Lung microvascular endothelial cell (primary cell): Measurements from ENCODE around the gene CT45A1. TPM values are rescaled to one million over a fixed set of nuclear protein-coding genes. Genes with fewer than 3 reads are reported as not detected.
"Not testable (repeated sequence)": the region's sequence is repeated elsewhere in the genome, so short reads cannot be mapped to it uniquely, and the experiment has no call there.

ENCODE experiments used
- DNase-seq, 2 donors: peaks; one replicate each; pipeline versions ENCODE4 v3.0.0 to v3.0.0-alpha.2; 2010; ENCODE audit warnings: low read depth in 2 of 2
- total RNA-seq: library from RNA; depleted of rRNA; stranded (reverse); fragments of >200 nt; gene quantifications from 2 replicates; pipeline ENCODE4 v1.2.1, GENCODE V29; 2014

CT45A1 gene, protein sequence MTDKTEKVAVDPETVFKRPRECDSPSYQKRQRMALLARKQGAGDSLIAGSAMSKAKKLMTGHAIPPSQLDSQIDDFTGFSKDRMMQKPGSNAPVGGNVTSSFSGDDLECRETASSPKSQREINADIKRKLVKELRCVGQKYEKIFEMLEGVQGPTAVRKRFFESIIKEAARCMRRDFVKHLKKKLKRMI
- total RNA-seq, result not detected in 2 replicates

DNA sequence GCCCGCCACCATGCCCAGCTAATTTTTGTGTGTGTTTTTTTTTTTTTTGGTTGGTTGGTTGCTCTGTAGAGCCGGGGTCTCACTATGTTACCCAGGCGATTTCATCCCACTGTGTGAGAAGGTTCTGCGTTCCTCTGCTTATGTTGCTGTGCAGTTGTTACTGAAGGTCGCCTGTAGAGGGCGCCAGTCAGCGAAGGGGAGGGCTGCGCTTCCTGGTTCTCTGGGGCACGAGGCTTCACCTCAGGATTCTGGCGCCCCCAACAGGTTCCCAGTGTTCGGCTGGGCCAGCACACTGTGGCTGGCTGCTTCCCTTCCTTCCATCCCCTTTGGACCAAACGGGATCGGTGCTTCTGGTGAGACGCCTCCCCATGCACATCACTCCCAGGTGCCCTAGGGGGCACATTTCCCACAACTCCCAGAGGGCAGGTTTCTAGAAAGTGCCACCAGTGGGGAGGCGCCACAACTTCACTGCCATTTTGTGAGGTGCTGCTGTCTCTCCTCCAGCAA is at the start of gene CT45A1:
CT45A1 (plus strand) TSS at position 457 of the 507 bp plus-strand sequence. CDS start 5,302 bp downstream, outside the sequence.
- DNase-seq, result not testable (repeated sequence)

DNA sequence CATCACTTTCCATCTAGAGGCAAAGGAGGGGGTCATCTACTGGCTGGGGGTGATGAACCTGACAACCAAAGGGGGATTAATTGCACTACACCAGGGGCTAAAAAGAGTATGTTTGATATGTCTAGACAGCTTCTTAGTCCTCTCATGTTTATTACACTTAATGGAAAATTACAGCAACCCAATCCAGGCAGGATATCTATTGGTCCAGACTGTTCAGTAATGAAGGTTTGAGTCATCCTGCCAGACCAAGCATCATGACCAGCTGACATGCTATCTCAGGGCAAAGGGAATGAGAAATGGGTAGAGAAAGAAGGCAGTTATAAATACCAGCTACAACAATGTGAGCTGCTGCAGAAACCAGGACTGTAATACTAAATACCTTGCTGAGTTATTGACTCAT is 40.5 kb upstream of the CT45A1 start:
- not testable (repeated sequence) for DNase-seq

DNA sequence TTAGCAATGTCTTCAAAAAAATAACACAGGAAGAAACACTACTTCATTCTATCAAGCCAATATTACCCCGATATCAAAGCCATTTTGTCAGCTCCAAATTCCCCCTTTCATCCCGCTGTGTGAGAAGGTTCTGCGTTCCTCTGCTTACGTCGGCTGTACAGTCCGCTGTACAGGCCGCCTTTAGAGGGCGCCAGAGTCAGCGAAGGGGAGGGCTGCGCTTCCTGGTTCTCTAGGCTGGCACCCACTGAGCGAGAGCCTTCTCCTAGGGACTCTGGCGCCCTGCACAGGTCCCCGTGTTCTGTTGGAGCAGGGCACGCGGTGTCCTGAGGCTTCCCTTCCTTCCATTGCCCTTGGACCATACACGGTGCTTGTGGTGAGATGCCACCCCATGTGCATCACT is 25.3 kb upstream of the CT45A1 start:
- DNase-seq, result no peak

DNA sequence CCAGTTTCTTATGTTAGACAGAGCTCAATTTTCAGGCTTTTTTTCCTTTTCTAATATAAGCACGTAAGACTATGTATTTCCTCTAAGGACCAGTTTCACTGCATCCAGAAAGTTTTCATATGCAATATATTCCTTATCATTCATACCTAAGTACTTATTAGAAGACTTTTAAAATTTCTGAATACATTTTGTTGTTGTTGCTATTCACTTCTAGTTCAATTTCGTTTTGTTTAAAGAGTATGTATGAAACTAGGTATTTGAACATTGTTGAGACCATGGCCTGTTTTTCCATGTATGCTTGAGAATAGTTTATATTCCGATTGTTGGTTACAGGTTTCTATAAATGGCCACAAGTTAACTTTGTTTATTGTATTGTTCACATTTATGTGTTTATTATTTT is 18.0 kb upstream of the CT45A1 start:
- no peak for DNase-seq

DNA sequence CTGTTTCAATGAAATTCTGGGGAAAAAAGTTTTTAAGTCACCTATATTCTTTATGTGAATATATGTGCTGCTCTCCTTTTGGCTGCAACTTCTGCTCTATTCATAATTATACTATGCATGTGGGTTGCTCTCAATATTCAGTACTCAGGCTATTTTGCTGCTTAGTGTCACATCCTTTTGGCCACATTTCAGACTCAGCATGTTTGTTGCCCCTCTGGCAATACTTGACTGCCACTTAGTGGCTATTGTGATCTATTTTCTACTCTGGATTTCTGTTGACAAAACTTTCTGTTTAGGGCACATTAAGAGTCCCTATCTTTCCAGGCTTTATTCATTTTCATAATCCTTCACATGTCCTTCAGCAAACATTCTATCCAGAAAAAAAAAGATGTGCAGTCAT is 15.8 kb upstream of the CT45A1 start:
- no peak for DNase-seq

DNA sequence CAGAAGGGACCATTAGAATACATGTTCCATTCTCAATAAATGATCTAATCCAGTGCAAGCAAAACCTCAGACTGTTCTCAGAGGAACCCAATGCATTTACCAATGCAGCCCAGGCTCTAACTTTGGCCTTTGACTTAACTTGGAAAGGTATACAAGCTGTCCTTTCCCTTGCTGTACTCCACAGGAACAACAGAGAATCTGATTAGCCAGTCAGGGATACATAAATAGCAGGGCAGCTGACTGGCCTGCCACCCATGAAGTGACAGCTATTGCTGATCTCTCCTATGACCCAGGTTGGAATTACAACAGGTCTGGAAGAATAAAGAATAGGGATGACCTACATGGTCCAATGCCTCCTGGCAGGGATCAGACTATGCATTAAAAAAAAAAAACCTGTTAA is 14.5 kb upstream of the CT45A1 start:
- no peak for DNase-seq

DNA sequence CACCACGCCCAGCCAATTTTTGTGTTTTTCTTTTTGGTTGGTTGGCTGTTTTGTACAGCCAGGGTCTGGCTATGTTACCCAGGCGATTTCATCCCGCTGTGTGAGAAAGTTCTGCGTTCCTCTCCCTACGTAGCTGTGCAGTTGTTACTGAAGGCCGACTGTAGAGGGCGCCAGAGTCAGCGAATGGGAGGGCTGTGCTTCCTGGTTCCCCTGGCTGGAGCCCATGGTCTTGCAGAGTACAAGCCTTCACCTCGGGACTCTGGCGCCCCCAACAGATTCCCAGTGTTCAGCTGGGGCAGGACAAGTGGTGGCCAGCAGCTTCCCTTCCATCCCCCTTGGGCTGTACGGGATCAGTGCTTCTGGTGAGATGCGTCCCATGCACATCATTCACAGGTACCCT is 5.6 kb upstream of the CT45A1 start:
- peak; percentile 19 to 27 for DNase-seq

DNA sequence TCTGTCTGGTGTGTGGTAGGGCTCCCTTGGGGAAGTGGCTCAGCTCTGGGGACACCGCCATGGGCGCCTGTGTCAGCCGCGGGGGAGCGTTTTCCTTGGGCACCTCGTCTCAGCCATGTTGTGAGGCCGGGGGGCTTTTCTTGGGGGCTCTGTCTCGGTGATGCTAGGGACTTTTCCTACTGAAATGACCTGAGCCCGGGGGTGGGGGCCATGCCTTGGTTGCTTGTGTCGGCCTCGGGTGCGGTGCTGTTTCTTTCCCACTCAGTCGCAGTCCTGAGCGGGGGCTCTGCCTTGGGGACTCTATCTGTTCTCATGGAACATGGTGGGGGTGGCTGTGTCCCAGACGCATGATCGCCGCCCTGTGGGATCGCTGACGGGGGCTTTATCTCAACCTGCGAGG is 356 bp downstream of the CT45A1 start:
- DNase-seq, result no peak

DNA sequence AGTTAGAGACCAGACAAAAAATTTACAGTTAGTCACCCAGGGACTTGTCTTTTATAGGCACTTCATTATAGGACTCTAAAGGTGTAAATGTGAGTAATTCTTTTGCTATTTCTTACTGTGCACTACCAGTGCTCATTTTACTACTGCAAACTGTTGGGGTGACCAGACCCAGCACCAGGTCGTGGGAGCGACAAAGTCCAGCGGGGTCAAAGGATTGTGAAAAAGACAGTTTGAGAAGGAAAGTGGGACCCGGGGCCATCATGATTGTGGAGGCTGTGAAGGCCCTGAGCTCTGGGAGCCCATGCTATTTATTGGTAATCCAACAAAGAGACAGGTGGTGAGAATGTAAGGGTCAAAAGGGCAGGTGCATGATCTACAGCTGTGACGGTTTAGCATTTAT is 21.2 kb downstream of the CT45A1 start:
- not testable (repeated sequence) for DNase-seq

DNA sequence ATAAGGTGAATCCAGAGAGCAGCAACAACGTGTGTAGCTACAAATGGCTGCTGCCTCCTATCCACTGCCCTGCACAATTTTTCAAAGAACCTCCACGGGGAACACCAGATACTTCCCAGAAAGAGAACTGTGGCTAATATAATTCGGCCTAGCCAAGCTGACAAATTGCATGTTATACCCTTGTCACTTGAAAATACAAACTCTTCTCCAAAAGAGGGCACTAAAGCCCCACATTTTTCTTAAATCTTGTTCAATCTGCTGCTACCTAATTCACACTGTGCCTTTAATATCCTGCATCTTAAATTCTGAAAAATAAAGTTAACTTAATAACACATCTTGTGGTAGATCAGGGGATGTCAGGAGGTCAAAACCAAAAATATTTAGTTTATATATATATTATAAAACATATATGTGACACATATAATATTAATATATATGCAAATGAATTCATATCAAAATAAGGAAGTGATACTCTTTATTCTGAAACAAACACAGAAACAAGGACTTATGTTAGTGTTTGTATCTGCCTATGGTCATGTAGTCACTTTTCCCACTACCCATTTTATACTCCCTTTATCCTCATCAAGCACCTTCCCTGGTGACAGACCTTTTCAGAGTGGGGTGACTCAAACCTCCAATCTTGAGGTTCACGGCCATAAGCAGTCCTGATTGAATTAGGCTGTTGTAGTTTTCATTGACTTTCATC is 24.1 kb downstream of the CT45A1 start:
- DNase-seq, result peak in 1 of 2 donors; percentile 12

DNA sequence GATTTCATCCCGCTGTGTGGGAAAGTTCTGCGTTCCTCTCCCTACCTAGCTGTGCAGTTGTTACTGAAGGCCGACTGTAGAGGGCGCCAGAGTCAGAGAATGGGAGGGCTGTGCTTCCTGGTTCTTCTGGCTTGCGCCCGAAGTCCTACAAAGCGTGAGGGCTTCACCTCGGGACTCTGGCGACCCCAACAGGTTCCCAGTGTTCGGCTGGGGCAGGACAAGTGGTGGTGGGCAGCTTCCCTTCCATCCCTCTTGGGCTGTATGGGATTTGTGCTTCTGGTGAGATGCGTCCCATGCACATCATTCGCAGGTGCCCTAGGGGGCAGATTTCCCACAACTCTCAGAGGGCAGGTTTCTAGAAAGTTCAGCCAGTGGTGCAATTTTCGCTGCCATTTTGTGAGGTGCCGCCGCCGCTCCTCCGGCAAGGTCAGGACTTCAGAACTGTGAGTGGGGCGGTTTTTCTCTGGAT is 27.3 kb downstream of the CT45A1 start:
- DNase-seq, result peak; percentile 21

DNA sequence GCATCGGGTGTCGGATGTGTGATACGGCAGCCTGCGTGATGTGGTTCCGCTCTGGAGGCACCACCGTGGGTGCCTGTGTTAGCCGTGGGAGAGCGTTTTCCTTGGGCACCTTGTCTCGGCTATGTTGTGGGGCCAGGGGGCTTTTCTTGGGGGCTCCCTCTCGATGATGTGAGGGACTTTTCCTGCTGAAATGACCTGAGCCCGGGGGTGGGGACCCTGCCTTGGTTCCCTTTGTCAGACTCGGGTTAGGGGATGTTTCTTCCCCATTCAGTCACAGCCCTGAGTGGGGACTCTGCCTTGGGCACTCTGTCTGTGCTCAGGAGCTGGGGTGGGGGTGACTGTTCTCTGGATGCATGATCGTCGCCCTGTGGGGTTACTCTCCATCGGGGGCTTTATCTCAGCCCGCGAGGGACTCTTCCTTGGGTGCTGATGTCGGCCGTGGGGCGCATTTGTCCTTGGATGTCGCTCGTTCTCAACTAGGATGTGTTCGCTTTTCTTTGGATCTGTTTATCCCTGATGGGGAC is 27.8 kb downstream of the CT45A1 start:
- no peak for DNase-seq

DNA sequence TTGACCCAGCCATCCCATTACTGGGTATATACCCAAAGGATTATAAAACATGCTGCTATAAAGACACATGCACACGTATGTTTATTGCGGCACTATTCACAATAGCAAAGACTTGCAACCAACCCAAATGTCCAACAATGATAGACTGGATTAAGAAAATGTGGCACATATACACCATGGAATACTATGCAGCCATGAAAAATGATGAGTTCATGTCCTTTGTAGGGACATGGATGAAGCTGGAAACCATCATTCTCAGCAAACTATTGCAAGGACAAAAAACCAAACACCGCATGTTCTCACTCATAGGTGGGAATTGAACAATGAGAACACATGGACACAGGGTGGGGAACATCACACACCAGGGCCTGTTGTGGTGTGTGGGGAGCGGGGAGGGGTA is 31.3 kb downstream of the CT45A1 start:
- DNase-seq, result not testable (repeated sequence)

DNA sequence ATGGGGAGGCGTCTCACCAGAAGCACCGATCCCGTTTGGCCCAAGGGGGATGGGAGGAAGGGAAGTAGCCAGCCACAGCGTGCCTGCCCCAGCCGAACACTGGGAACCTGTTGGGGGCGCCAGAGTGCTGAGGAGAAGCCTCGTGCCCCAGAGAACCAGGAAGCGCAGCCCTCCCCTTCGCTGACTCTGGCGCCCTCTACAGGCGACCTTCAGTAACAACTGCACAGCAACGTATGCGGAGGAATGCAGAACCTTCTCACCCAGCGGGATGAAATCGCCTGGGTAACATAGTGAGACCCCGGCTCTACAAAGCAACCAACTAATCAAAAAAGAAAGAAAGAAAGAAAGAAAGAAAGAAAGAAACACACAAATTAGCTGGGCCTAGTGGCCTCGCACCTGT is 54.7 kb downstream of the CT45A1 start, which contains the start of gene CT45A3:
CT45A3 (minus strand) TSS at position 101 of the 400 bp plus-strand sequence. CDS start 3,747 bp downstream, outside the sequence.
- DNase-seq, result not testable (repeated sequence)

Other genes starting within 250 kb of the CT45A1 start
- gene INTS6L, start 193.0 kb upstream of the CT45A1 start, total RNA-seq, result 0.44 and 0.60 TPM in 2 replicates
- gene CT45A3, start 54.6 kb downstream of the CT45A1 start, total RNA-seq, result not detected in 2 replicates
- gene CT45A5, start 71.9 kb downstream of the CT45A1 start, total RNA-seq, result not detected in 2 replicates
- gene CT45A6, start 89.1 kb downstream of the CT45A1 start, total RNA-seq, result not detected in 2 replicates
- gene CT45A2, start 106.4 kb downstream of the CT45A1 start, total RNA-seq, result not detected in 2 replicates
- gene CT45A7, start 123.6 kb downstream of the CT45A1 start, total RNA-seq, result not detected in 2 replicates
- not detected in 2 replicates for gene CT45A8, start 140.9 kb downstream of the CT45A1 start, total RNA-seq
- gene CT45A9, start 158.2 kb downstream of the CT45A1 start, total RNA-seq, result not detected in 2 replicates
- not detected in 2 replicates for gene CT45A10, start 179.8 kb downstream of the CT45A1 start, total RNA-seq
- gene SAGE1, start 180.1 kb downstream of the CT45A1 start, total RNA-seq, result not detected in 2 replicates